Measurements from ENCODE around the gene AANAT.

Gene AANAT

GRCh38 chr17:76472726-76473125, 5.3 kb downstream of the AANAT start:
- H3K4me3 ChIP-seq (ENCODE audit: low read depth, low read length), result no peak overlapping the region
- no peak for TF ChIP-seq CTCF (IDR thresholded peaks at IDR 0.05; ENCODE audit: control insufficient read depth, extremely low read depth, insufficient read depth)
- DNase-seq (ENCODE audit: low read depth), result no peak

DNA sequence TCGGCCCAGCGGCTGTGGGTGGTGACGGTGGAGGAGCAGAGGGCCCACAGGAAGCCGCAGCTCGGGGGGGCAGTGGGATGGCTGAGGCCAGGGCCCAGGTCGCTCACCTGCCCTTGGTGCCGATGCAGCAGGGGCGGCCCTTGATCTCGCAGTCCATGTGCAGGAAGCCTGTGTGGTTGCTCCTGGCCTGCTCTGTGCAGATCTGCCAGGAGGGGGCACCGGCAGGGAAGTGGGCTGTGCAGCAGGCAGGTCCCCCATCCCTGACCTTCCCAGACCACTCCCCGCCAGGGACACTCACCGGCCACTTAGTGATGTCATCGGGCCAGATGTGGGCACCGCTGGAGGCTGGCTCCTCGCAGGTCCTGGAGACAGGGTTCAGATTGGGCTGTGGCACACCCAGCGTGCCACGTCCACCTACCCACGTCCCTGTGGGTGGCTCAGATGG, 6.2 kb downstream of the AANAT start:
- peak; percentile 36 for TF ChIP-seq CTCF (IDR thresholded peaks at IDR 0.05; ENCODE audit: control insufficient read depth, extremely low read depth, insufficient read depth)
- no peak for DNase-seq (ENCODE audit: low read depth)
- H3K4me3 ChIP-seq (ENCODE audit: low read depth, low read length), result no peak overlapping the region

DNA sequence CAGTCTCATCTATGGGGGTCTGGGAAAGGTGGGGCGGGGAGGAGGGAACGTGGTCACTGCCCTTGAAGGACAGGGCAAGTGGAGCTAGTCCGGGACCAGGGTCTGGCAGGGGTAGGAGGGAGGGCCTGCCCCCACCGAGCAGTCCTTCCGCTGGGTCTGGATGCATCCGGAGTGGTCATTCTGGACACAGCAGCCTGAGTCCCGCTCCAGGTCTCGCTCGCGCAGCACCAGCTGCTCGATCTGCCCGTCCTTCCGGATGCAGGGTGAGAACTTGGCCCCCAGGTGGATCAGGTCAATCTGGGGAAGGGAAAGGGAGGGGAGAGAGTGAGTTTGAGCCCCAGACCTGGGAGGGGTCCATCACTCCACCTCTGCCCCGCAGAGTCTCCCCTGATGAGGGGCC, 6.8 kb downstream of the AANAT start:
- no peak overlapping the region for H3K4me3 ChIP-seq (ENCODE audit: low read depth, low read length)
- no peak for TF ChIP-seq CTCF (IDR thresholded peaks at IDR 0.05; ENCODE audit: control insufficient read depth, extremely low read depth, insufficient read depth)
- no peak for DNase-seq (ENCODE audit: low read depth)

DNA sequence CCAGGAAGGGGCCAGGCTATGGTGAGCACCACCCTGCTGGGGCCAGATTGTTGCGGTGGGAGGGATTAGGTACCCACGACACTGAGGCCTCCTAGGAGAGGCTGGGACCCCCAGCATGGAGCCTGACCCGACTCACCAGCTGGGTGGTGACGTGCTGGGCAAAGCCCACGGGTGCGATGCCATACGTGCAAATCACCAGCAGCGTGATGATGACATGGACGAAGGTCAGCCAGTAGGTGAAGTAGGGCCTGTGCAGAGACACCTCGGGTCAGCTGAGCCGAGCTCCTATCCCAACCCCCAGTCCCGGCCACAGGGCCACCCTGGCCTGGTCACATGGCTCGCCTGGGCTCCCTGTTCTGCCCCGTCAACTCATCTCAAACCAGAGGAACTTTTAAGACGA, 7.5 kb downstream of the AANAT start:
- H3K4me3 ChIP-seq (ENCODE audit: low read depth, low read length), result no peak overlapping the region
- no peak for DNase-seq (ENCODE audit: low read depth)
- TF ChIP-seq CTCF (IDR thresholded peaks at IDR 0.05; ENCODE audit: control insufficient read depth, extremely low read depth, insufficient read depth), result no peak

GRCh38 chr17:76475302-76475701, 7.9 kb downstream of the AANAT start:
- no peak for TF ChIP-seq CTCF (IDR thresholded peaks at IDR 0.05; ENCODE audit: control insufficient read depth, extremely low read depth, insufficient read depth)

DNA sequence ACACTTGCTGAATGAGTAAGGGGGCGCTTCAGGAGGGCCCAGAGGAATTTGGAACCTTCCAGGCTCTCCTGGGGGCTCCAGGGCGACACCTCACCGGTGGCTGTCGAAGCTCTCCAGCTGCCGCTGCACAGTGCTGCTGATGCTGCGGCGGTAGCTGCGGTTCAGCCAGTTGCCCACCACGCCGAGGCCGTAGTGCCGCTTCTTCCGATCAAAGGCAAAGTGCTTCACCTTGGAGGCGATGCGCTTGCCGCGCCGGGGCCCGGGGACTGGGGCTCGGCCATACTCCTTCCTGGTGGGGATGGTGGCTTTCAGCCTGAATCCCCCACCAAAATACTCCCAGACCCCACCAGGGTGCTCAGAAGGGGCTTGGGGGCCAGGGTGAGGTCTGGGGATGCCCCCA, 9.3 kb downstream of the AANAT start:
- DNase-seq (ENCODE audit: low read depth), result no peak
- TF ChIP-seq CTCF (IDR thresholded peaks at IDR 0.05; ENCODE audit: control insufficient read depth, extremely low read depth, insufficient read depth), result no peak
- no peak overlapping the region for H3K4me3 ChIP-seq (ENCODE audit: low read depth, low read length)

More at GRCh38 chr17:76475302-76475701, 7.9 kb downstream of the AANAT start:
- no peak overlapping the region for H3K4me3 ChIP-seq (ENCODE audit: low read depth, low read length)
- DNase-seq (ENCODE audit: low read depth), result no peak

DNA sequence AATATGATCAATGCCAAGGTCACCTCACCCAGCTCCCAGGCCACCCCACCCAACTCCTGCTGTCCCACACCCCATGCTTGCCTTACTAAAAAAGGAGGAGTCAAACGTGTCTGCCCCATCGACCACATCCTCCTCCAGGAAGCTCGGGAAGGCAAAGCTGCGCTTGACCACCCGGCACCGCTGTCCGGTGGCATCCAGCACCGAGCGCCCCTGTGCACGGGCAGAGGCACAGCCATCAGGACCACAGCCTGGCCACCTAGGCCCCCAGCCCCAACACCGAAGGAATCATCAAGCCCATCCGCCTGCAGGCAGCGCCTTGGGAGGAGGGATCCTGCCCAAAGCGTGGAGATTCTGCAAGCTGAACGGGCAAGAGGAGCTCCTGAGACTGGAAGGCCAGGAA, 10.2 kb downstream of the AANAT start:
- DNase-seq (ENCODE audit: low read depth), result no peak
- no peak overlapping the region for H3K4me3 ChIP-seq (ENCODE audit: low read depth, low read length)
- no peak for TF ChIP-seq CTCF (IDR thresholded peaks at IDR 0.05; ENCODE audit: control insufficient read depth, extremely low read depth, insufficient read depth)

All from LNCaP clone FGC (cell line).